GM18498 (cell line): Measurements from ENCODE around the gene SLC22A23.
A peak's percentile ranks its signal among the peaks of the same experiment; 100 is the strongest.
"Not testable (repeated sequence)": the region's sequence is repeated elsewhere in the genome, so short reads cannot be mapped to it uniquely, and the experiment has no call there.

Experiments used
- ATAC-seq: cut with Tn5 transposase; IDR thresholded peaks from one replicate; pipeline ENCODE4 v1.9.1; 2021; ENCODE audit warnings: mild to moderate bottlenecking, moderate library complexity; ENCODE audit not compliant: unreplicated experiment

SLC22A23 gene

DNA sequence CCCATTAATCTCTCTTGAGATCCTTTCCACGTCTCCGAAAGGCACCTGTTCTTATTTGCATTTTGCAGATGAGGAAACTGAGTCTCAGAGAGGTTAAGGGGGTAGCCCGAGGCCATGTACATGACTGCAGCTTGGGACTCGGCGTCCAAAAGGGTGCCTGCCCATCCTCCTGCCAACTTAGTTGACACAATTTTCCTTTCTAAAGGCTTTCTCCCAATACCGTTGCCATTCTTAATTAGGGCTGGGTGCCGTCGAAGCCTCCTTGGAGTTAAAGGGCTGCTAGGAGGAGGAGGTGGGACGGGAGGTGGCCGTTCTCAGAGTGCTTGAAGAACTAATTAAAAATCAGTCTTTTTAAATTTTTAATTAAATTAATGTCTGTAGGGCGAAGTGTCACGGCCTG, 198.6 kb downstream of the SLC22A23 start:
- ATAC-seq = no peak

GRCh38 chr6:3253597-3253961, 203.3 kb downstream of the SLC22A23 start:
- ATAC-seq = no peak

GRCh38 chr6:3252861-3253596, 203.8 kb downstream of the SLC22A23 start:
- no peak for ATAC-seq

GRCh38 chr6:3252369-3252768, 204.5 kb downstream of the SLC22A23 start:
- ATAC-seq = no peak

GRCh38 chr6:3251462-3252314, 205.2 kb downstream of the SLC22A23 start:
- peak; percentile 81 for ATAC-seq

GRCh38 chr6:3250231-3250675, 206.6 kb downstream of the SLC22A23 start:
- no peak for ATAC-seq

DNA sequence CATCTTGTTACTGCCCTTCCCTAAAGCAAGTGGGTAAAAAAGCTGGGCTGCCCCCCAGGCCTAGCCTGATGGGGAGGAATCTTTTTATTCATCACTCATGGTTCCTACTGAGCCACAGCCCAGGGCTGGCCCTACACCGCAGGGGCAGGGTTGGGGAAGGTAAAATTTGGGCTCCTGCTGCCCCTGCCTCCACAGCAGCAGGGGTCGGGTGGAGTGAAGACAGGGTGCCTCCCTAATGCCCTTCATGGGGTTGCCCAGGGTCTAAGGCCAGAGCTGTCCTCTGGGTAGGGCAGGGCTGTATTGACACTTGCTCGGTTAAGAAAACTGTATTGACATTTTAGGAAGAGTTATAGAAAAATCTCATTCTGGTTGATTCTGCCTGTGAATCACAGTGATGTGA, 207.0 kb downstream of the SLC22A23 start:
- ATAC-seq = no peak

DNA sequence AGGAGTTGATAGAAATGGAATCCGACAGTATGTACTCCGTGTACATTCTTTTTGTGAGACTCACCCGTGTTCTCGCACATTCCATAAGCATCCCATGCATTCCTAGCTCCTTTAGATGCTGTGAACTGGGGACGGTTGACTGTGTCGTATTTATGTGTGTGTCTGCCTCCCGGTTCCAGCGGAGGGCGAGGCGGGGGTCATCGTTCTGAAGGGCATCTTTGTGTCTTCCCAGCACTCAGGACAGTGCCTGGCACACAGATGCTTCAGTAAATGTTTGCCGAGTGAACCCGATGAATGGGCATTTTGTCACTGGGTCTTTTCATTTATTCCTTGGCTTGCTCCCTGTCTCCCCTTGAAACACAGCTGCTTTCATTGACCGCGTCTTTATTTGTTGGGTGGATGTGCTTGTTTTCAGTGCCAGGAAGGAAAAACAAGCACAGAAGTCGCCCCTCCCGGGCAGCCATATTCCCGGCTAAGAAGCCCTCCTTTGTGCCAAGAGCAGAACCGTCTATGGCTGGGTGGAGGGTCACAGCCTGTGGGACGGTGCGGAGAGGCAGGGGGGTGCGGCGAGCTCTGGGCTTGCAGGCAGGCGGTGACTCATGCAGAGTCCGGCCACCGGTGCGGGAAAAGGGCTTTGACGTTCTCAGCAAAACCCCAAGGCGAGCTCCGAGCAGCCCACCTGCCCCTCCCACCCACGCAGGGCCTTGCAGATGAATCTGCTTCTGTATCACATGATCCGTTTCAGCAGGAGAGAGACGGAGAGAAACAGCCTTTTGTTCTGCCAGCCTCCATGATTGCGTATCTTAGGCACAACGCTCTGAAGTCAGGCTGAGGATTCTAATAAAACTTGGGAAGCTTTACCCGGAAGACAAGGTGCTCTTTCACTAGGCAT, 209.3 kb downstream of the SLC22A23 start:
- no peak for ATAC-seq

DNA sequence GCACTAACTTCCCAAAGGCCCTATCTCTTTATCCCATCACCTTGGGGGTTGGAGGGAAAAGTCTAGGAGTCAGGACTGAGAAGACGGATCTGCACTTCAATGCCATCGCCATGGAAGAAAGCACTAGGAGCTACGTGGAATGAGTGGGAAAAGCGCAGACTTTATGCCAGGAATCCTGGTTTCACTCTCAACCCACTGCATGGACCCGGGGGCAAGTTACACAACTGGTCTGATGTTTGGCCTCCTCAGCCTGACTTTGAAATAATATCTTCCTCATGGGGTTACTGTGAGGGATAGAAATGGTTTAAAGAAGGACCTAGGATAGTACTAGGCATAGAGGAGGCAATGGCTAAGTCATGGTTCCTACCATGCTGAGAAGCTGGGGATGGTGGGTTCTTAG, 211.6 kb downstream of the SLC22A23 start:
- ATAC-seq = no peak

GRCh38 chr6:3244832-3245161, 212.1 kb downstream of the SLC22A23 start:
- ATAC-seq = not testable (repeated sequence)

GRCh38 chr6:3244003-3244831, 212.6 kb downstream of the SLC22A23 start:
- ATAC-seq = no peak

DNA sequence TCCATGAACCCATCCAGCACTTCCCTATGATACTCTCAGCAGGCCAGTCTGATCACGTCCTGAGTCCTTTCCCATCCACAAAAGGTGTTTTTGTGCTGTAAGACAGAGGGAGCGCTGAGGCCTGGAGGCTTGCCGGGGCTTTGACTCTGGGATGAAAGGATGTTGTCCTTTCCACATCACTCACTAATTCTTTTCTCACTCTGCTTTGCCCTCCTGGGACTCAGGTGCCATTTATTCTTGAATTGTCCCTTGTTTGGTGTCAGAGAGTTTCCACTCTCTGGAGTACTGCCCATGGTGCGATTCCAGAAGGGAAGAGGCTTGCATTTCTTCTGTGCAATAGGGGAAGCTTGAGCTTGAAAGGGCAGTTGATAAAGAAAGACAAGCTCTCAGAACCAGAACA, 214.1 kb downstream of the SLC22A23 start:
- ATAC-seq = no peak

DNA sequence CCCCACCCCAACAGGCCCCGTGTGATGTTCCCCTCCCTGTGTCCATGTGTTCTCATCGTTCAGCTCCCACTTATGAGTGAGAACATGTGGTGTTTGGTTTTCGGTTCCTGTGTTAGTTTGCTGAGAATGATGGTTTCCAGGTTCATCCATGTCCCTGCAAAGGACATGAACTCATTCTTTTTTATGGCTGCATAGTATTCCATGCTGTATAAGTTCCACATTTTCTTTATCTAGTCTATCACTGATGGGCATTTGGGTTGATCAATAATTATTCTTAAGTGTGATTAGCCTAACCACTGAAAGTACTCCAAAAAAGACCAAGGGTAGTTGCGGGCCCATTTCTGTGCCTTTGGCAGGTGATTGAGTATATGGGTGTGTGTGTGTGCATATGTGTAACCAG, 215.1 kb downstream of the SLC22A23 start:
- not testable (repeated sequence) for ATAC-seq

DNA sequence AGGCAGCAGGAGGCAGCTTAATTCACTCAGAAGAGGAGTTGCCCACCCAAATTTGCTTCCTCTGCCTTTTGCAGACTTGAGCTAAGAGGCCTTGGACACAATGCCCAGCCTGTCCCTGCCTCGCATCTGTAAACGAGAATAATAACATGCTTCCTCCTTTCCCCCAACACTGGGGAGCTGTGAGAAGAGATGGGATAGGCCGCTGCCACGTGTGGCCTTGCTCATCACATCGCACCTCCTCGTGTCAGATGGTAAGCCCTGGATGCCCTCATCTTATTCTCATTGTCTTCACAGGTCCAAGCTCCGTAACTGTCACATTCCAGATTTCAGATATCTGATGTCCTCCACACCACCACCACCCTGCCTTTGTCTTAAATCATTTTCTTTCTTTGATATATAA, 216.3 kb downstream of the SLC22A23 start:
- no peak for ATAC-seq

DNA sequence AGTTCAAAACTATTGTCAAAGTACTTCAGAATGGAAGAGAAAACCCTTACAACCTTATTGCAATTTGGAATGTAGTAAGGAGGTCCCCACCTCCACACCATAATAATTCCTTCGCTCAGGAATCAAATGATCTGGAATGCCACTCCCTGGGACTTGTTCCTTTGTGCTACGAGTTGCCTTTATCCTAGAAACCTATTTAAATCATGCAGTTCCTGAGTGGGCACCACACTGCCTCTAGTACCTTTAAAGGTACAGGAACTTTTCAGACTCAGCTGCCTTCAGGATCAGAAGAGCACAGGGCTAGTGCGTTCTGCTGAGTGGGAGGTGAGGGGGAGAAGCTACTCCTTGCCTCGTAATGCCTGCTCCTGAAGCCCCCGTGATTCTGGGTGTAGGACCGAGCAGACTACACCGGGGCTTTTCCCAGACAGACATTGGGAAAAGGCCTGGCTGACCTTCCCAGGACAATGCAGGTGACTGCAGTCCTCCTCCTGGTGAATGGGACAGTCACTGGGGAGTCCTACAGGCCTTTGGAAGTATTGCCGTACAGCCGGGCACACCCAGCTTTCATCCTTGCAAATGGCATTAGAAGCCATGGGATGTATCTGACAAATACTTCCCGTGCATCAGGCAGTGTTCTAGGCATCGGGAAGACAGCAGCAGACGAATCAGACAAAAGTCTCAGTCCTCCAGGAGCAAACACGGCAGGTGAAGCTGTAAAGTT, 217.6 kb downstream of the SLC22A23 start:
- ATAC-seq = no peak

- no peak for ATAC-seq
Measured at GRCh38 chr6:3237761-3238662, 218.8 kb downstream of the SLC22A23 start.

DNA sequence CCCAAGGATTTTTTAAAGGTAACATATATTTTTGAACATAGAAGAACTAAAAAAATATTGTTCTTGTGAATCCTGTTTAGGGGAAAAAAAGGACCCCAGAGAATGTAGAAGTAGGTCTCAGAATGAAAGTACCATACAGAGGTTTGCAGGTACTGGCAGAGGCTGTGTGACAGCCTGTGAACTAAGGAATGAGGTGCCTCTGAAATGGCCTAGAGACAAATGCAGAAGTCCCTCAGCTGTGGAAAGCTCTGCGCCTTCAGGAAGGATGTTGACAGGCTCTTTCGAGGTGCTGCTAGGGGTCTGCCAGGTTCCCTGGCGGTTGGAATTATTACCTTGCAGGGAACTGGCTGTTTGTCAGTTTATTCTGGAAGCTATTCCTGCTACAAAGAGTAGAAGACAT, 220.8 kb downstream of the SLC22A23 start:
- ATAC-seq = no peak

DNA sequence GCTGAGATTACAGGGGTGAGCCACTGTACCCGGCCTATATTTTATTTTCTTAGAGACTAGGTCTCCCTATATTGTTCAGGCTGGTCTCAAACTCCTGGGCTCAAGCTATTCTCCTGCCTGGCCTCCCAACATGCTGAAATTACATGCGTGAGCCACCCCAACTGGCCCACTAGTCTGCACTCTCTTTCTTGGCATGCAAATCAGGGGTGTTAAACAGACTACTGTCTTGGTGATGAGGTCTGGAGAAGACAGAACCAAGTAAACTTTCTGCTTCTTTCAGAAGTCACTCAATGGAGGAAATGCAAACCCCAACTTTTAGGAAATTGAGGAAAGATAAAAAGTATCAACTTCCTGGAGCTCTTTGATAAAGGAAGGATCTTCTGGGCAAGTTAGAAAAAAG, 221.4 kb downstream of the SLC22A23 start:
- ATAC-seq = peak; percentile 66

DNA sequence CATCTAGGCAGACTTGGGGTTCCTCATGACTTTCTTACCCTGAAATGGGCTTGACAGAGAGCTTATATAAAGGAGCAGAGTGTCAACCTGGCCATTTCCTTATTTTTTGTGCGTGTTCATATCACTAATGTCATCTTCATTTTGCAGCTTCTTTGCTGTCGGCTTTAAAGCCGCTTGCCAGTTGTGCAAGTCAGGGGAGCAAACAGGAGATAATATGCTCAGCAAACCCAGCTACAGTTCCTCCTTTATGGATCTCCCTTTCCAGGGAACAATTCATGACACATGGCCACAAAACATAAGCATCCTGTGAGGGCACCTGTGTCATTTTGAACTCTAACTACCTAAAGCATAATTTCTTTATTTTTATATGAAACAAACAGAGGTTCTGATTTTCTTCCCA, 222.9 kb downstream of the SLC22A23 start:
- no peak for ATAC-seq
